GM23248 (cell line): ENCODE data around the gene EXOC3L2. TPM values are rescaled to one million over a fixed set of nuclear protein-coding genes. Genes with fewer than 3 reads are reported as not detected.
"Not testable (repeated sequence)": the region's sequence is repeated elsewhere in the genome, so short reads cannot be mapped to it uniquely, and the experiment has no call there.

Source experiments
- DNase-seq: peaks from one replicate; pipeline ENCODE4 v3.0.0-alpha.2; 2015
- H2AFZ ChIP-seq: fragments of 200-600 bp; sonication (generic); 2 replicates; pipeline ENCODE4 v1.6.1; 2016; ENCODE audit warnings: antibody characterized with exemption
- H3F3A ChIP-seq: fragments of 200-600 bp; sonication (generic); 2 replicates; pipeline ENCODE4 v1.6.1; 2016; ENCODE audit warnings: mild to moderate bottlenecking, antibody characterized with exemption, mixed run types; ENCODE audit not compliant: insufficient read depth
- H3K27ac ChIP-seq: fragments of 200-600 bp; sonication (generic); 2 replicates; pipeline ENCODE4 v1.5.1; 2016; ENCODE audit warnings: mild to moderate bottlenecking
- H3K27me3 ChIP-seq: fragments of 200-600 bp; sonication (generic); replicated peaks from 2 replicates; pipeline ENCODE4 v1.6.1; 2016; ENCODE audit warnings: mild to moderate bottlenecking; ENCODE audit not compliant: insufficient read depth
- H3K36me3 ChIP-seq: fragments of 200-600 bp; sonication (generic); 2 replicates; pipeline ENCODE4 v1.6.1; 2016; ENCODE audit warnings: low read depth, mild to moderate bottlenecking
- H3K4me1 ChIP-seq: fragments of 200-600 bp; sonication (generic); 2 replicates; pipeline ENCODE4 v1.6.1; 2016; ENCODE audit warnings: mild to moderate bottlenecking; ENCODE audit not compliant: insufficient read depth
- H3K4me2 ChIP-seq: fragments of 200-600 bp; sonication (generic); one replicate; pipeline ENCODE4 v1.6.1; 2016; ENCODE audit warnings: mild to moderate bottlenecking; ENCODE audit not compliant: unreplicated experiment
- H3K4me3 ChIP-seq: fragments of 200-600 bp; sonication (generic); 2 replicates; pipeline ENCODE4 v1.5.1; 2016; ENCODE audit warnings: mild to moderate bottlenecking
- H3K79me2 ChIP-seq: fragments of 200-600 bp; sonication (generic); 2 replicates; pipeline ENCODE4 v1.6.1; 2016; ENCODE audit warnings: mild to moderate bottlenecking; ENCODE audit not compliant: insufficient read depth
- H3K9ac ChIP-seq: fragments of 200-600 bp; sonication (generic); 2 replicates; pipeline ENCODE4 v1.6.1; 2016; ENCODE audit warnings: mild to moderate bottlenecking
- H3K9me2 ChIP-seq: fragments of 200-600 bp; sonication (generic); 2 replicates; pipeline ENCODE4 v1.6.1; 2016; ENCODE audit warnings: mixed run types, mild to moderate bottlenecking, moderate library complexity; ENCODE audit not compliant: insufficient read depth
- H3K9me3 ChIP-seq: fragments of 200-600 bp; sonication (generic); one replicate; pipeline ENCODE4 v1.6.1; 2017; ENCODE audit warnings: low read depth
- H4K20me1 ChIP-seq: fragments of 200-600 bp; sonication (generic); 2 replicates; pipeline ENCODE4 v1.6.0; 2016; ENCODE audit not compliant: insufficient read depth
- EZH2 ChIP-seq: fragments of 200-600 bp; sonication (generic); IDR thresholded peaks from 2 replicates; pipeline ENCODE4 v1.6.1; 2018; ENCODE audit warnings: antibody characterized with exemption, mild to moderate bottlenecking; ENCODE audit not compliant: insufficient read depth, poor library complexity, severe bottlenecking
- EZH2phosphoT487 ChIP-seq: fragments of 200-600 bp; sonication (generic); IDR thresholded peaks from 2 replicates; pipeline ENCODE4 v1.6.1; 2018; ENCODE audit warnings: antibody characterized with exemption, moderate library complexity, mild to moderate bottlenecking, low read depth; ENCODE audit not compliant: insufficient read depth
- WGBS, 2 experiments: methylation state at CpG; one replicate each; pipeline ENCODE4 v1.1.6; 2015 to 2017; ENCODE audit warnings: low lambda C conversion rate in 2 of 2, low coverage in 1 of 2; ENCODE audit errors: missing lambda C conversion rate in 2 of 2; 5-methylcytosine and 5-hydroxymethylcytosine counted together
- in situ Hi-C: fragments of 300-500 bp; cut with MboI; formaldehyde crosslinking; loops from 2 replicates; pipeline ENCODE4 v1.15.0; 2020
- polyA plus RNA-seq: library from polyadenylated mRNA; unstranded; fragments of >200 nt; fragmentation: Nextera tagmentation; extraction: Ambion mirVana; gene quantifications from 2 replicates; pipeline ENCODE4 v1.2.1, GENCODE V29; 2016
- total RNA-seq: library from RNA; depleted of rRNA; stranded (reverse); fragments of >200 nt; shearing (Covaris generic); gene quantifications from 2 replicates; pipeline ENCODE4 v1.2.3, GENCODE V29; 2014

The EXOC3L2 gene
- total and polyA plus RNA-seq, 2 experiments from 2014 or later: not detected

DNA sequence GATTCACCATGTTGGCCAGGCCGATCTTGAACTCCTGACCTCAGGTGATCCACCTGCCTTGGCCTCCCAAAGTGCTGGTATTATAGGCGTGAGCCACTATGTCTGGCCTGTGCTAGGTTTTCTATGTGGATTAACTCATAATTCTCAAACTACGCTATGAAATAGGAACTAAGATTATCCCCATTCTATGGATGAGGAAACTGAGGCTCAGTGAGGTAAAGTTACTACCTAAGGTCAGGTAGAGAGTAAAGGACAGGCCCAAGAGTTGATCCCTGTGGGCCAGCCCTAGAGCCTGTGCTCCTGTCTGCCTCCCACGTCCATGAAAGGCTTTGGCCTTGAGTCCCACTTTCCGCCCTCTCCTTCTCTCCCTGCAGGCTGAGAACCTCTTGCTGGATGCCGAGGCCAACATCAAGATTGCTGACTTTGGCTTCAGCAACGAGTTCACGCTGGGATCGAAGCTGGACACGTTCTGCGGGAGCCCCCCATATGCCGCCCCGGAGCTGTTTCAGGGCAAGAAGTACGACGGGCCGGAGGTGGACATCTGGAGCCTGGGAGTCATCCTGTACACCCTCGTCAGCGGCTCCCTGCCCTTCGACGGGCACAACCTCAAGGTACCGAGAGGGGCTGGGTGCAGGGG lies 26.0 kb upstream of the EXOC3L2 start:
- H3K9ac ChIP-seq: no peak overlapping the region
- peaks cover 6% of the 10 kb centered on the region; the same call in 1 of the 2 replicates for H3K36me3 ChIP-seq
- in situ Hi-C loops: no loop called here

DNA sequence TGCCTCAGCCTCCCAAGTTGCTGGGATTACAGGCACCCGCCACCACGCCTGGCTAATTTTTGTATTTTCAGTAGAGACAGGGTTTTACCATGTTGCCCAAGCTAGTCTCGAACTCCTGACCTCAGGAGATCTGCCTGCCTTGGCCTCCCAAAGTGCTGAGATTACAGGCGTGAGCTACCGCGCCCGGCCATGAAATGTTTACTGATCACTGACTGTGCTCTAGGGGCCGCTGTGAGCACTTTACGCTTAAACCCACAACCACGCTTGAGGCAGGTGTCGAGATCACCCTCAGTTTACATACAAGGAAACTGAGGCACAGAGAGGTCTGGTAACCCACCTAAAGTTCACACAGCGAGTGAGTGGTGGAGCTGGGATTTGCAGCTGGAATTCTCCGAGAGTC lies 24.7 kb upstream of the EXOC3L2 start:
- H3K4me2 ChIP-seq, H3K36me3 ChIP-seq, H3K79me2 ChIP-seq, DNase-seq, H2AFZ ChIP-seq, H3K27me3 ChIP-seq, H3K9me2 ChIP-seq, H3K4me1 ChIP-seq, H3K9ac ChIP-seq, H3F3A ChIP-seq, H3K9me3 ChIP-seq, H4K20me1 ChIP-seq, H3K4me3 ChIP-seq, H3K27ac ChIP-seq, in situ Hi-C loops: not testable (repeated sequence)
- 91 to 92% methylated on average over 13 of the region's 13 CpGs for WGBS, 2 experiments

More for the DNA sequence above, 26.0 kb upstream of the EXOC3L2 start:
- no peak overlapping the region for H3K4me2 ChIP-seq
- no peaks in the 10 kb centered on the region for H3F3A ChIP-seq
- no peaks in the 10 kb centered on the region for H3K9me3 ChIP-seq
- no peaks in the 10 kb centered on the region for H4K20me1 ChIP-seq
- no peaks in the 10 kb centered on the region for H3K79me2 ChIP-seq
- 82 to 87% methylated on average over 21 of the region's 21 CpGs for WGBS, 2 experiments
- no peak overlapping the region for H3K27ac ChIP-seq
- H2AFZ ChIP-seq: no peak overlapping the region
- no peak for TF ChIP-seq EZH2
- TF ChIP-seq EZH2phosphoT487: no peak
- no peak for DNase-seq
- no peaks in the 10 kb centered on the region for H3K27me3 ChIP-seq
- H3K4me3 ChIP-seq: no peak overlapping the region
- no peaks in the 10 kb centered on the region for H3K4me1 ChIP-seq
- no peaks in the 10 kb centered on the region for H3K9me2 ChIP-seq

DNA sequence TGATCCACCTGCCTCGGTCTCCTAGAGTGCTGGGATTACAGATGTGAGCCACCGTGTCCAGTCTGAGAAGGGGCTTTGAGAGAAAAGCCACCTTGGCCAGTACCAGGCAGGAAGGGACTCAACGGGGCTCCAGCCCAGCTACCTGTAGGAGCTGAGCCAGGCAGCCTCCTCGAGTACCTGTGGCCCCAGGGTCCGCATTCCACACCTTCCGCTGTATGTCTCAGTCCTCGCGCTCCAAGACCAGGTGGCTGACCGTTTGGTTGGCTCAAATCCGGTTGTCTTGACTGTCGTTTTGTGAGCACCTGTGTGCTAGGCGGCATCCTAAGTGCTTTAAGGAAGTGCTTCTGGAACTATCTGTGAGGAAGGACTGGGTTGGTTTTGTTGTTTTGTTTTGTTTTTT lies 22.1 kb upstream of the EXOC3L2 start:
- Histone ChIP-seq H3K27me3 (no peaks in the 10 kb centered on the region), H3K9ac (no peak overlapping the region), H3K4me1 (no peaks in the 10 kb centered on the region), H4K20me1 (no peaks in the 10 kb centered on the region), H3K4me2 (no peak overlapping the region), H3K4me3 (no peak overlapping the region), H3F3A (no peaks in the 10 kb centered on the region), H3K36me3 (peaks cover 6% of the 10 kb centered on the region; the same call in 1 of the 2 replicates), H3K79me2 (no peaks in the 10 kb centered on the region), H3K9me2 (no peaks in the 10 kb centered on the region), H3K27ac (no peak overlapping the region), H3K9me3 (no peaks in the 10 kb centered on the region), H2AFZ (no peak overlapping the region)
- TF ChIP-seq EZH2phosphoT487 (no peak), EZH2 (no peak)
- 94 to 95% methylated on average over 12 of the region's 12 CpGs for WGBS, 2 experiments
- no peak for DNase-seq
- in situ Hi-C loops: no loop called here

DNA sequence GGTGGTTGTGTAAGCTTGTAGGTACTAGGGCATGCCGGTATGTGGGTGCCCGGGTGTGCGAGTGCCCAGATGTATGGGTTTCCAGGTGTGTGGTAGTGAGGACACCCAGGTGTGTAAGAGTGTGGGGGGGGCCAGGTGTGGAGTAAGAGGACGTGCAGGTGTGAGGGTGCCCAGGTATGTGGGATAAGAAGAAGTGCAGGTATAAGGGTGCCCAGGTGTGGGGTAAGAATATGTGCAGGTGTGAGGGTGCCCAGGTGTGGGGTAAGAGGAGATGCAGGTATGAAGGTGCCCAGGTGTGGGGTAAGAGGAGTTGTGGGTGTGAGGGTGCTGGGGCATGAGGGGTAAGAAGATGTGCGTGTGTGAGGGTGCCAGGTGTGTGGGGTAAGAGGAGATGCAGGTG lies 20.2 kb upstream of the EXOC3L2 start:
- H3K4me3 ChIP-seq: no peak overlapping the region
- H3K27me3 ChIP-seq: no peaks in the 10 kb centered on the region
- no peaks in the 10 kb centered on the region for H3K9me3 ChIP-seq
- no peaks in the 10 kb centered on the region for H4K20me1 ChIP-seq
- H3K27ac ChIP-seq: no peak overlapping the region
- in situ Hi-C loops: no loop called here
- no peak overlapping the region for H3K4me2 ChIP-seq
- DNase-seq: no peak
- H3K9ac ChIP-seq: no peak overlapping the region
- peaks cover 6% of the 10 kb centered on the region; the same call in 1 of the 2 replicates for H3K36me3 ChIP-seq
- H3K79me2 ChIP-seq: no peaks in the 10 kb centered on the region
- H3K4me1 ChIP-seq: no peaks in the 10 kb centered on the region
- no peaks in the 10 kb centered on the region for H3K9me2 ChIP-seq
- H2AFZ ChIP-seq: no peak overlapping the region
- 86 to 91% methylated on average over 4 to 5 of the region's 5 CpGs for WGBS, 2 experiments
- H3F3A ChIP-seq: no peaks in the 10 kb centered on the region
- TF ChIP-seq EZH2: no peak
- TF ChIP-seq EZH2phosphoT487: no peak
